H1 (cell line): ENCODE measurements around the gene CNNM1. TPM values are rescaled to one million over a fixed set of nuclear protein-coding genes. Genes with fewer than 3 reads are reported as not detected.

Experiments used
- FOSL1 ChIP-seq: IDR thresholded peaks from 2 replicates; pipeline ENCODE4 v1.6.1; 2011; ENCODE audit warnings: mild to moderate bottlenecking, low read depth, low read length, moderate library complexity; ENCODE audit not compliant: insufficient read depth
- GTF2F1 ChIP-seq: IDR thresholded peaks from 2 replicates; pipeline ENCODE4 v1.6.1; 2012; ENCODE audit warnings: low read depth, low read length, improper control_type of control experiment, borderline replicate concordance
- NRF1 ChIP-seq: IDR thresholded peaks from 2 replicates; pipeline ENCODE4 v1.6.1; 2011; ENCODE audit warnings: mild to moderate bottlenecking, low read depth, low read length, improper control_type of control experiment
- RAD21 ChIP-seq, 2 experiments: IDR thresholded peaks in 1 of 2; conservative IDR thresholded peaks in 1 of 2; 2 replicates each; pipeline ENCODE4 v1.6.1; 2011; ENCODE audit warnings: low read depth in 2 of 2, low read length in 2 of 2, improper control_type of control experiment in 1 of 2, inconsistent platforms in 1 of 2, mild to moderate bottlenecking in 1 of 2, moderate library complexity in 1 of 2
- TBP ChIP-seq: IDR thresholded peaks from 2 replicates; pipeline ENCODE4 v1.6.1; 2011; ENCODE audit warnings: low read depth, low read length, improper control_type of control experiment
- polyA plus RNA-seq, 7 experiments: library from polyadenylated mRNA; depleted of rRNA in 3 of 7; stranded (reverse) in 5 of 7; unstranded in 2 of 7; fragments of >200 nt in 5 of 7; fragments of 200-250 nt in 2 of 7; gene quantifications; 1 replicate in 5 of 7; 2 replicates in 1 of 7; 4 replicates in 1 of 7; pipeline versions ENCODE4 v1.2.1 to v1.2.3, GENCODE V29; 2011 to 2013; ENCODE audit warnings: missing spikeins in 2 of 7, mixed read lengths in 2 of 7
- total RNA-seq: library from RNA; stranded (reverse); fragmentation: NEBNext Ultra II Directional; extraction: Animal tissue kit (Norgen Biotek cat#: 25700); gene quantifications from 2 replicates; pipeline ENCODE4 v1.2.1, GENCODE V29; 2021

The CNNM1 gene
- total and polyA plus RNA-seq, 2 of the 8 experiments (the other 6 are each of a cell fraction or from before 2014, with no cell fraction given): 0.74 to 0.92 TPM

- TF ChIP-seq NRF1 (no peak), TBP (no peak), RAD21 (IDR thresholded peaks at IDR 0.05 in 1 of 2, conservative IDR thresholded peaks at IDR 0.05 in 1 of 2; ENCODE audit: low read depth in 2 of 2, low read length in 2 of 2) (no peak), GTF2F1 (no peak), FOSL1 (no peak)
Observed at GRCh38 chr10:99395750-99396445, 66.7 kb downstream of the CNNM1 start (continued).
